ENCODE data around the gene CCDC32. TPM values are rescaled to one million over a fixed set of nuclear protein-coding genes. Genes with fewer than 3 reads are reported as not detected.

CCDC32 gene
- total and polyA plus RNA-seq, 2 of the 8 experiments (the other 6 are each of a cell fraction or from before 2014, with no cell fraction given), result 8.9 to 12.1 TPM

- H3K9ac ChIP-seq (replicated peaks in 1 of 4; ENCODE audit: extremely low read depth in 1 of 4, low read depth in 3 of 4, low read length in 3 of 4), result no peak overlapping the region
These were observed 14.9 kb downstream of the CCDC32 start for GRCh38 chr15:40549894-40550293.

More at GRCh38 chr15:40549894-40550293, 14.9 kb downstream of the CCDC32 start:
- no peak overlapping the region for H3K18ac ChIP-seq (ENCODE audit: extremely low read depth, low read length)
- H3K23me2 ChIP-seq (ENCODE audit: low read depth, low read length), result no peaks in the 10 kb centered on the region
- no peak overlapping the region; the same call in 1 of the 2 replicates for H4K8ac ChIP-seq (ENCODE audit: extremely low read depth, insufficient read depth, low read length)
- no peaks in the 10 kb centered on the region for H3K79me1 ChIP-seq (ENCODE audit: low read depth, low read length)
- no peak for TF ChIP-seq TAF1 (IDR thresholded peaks at IDR 0.05; ENCODE audit: low read depth, low read length)
- TF ChIP-seq POU5F1 (IDR thresholded peaks at IDR 0.05; ENCODE audit: low read depth, low read length), result no peak
- TF ChIP-seq CREB1 (IDR thresholded peaks at IDR 0.05), result no peak
- TF ChIP-seq RNF2 (IDR thresholded peaks at IDR 0.05; ENCODE audit: borderline replicate concordance, low read depth, low read length, missing control alignments, poor library complexity, severe bottlenecking), result no peak
- no peak overlapping the region for H2BK12ac ChIP-seq (ENCODE audit: low read depth, low read length)
- ChIA-PET POLR2A (ENCODE audit: partially characterized antibody) (no interaction called here), CTCF (ENCODE audit: partially characterized antibody) (interaction anchor here (0.8 to 1.1 kb wide), 3 partner anchors 8 to 122 kb away, joined by 3 to 5 read pairs (median 3); no protein-coding TSS in a partner anchor)
- H4K91ac ChIP-seq (replicated peaks; ENCODE audit: insufficient read length, low read length), result no peak overlapping the region
- no peak overlapping the region for H2AK5ac ChIP-seq (ENCODE audit: low read depth, low read length)
- H2BK20ac ChIP-seq (ENCODE audit: low read length), result no peak overlapping the region
- H4K5ac ChIP-seq (ENCODE audit: insufficient read length, low read depth, low read length), result no peak overlapping the region
- H3K14ac ChIP-seq (ENCODE audit: insufficient read length), result no peak overlapping the region
- 80% methylated on average over 9 of the region's 9 CpGs; no CpG with 5 or more reads in 1 of the 2 experiments for WGBS, 2 experiments (ENCODE audit: extremely low coverage in 1 of 2, insufficient coverage in 1 of 2, insufficient read length in 1 of 2, insufficient replicate concordance in 2 of 2, low coverage in 1 of 2, low lambda C conversion rate in 2 of 2, missing lambda C conversion rate in 1 of 2)
- no peak overlapping the region for H3K27ac ChIP-seq (ENCODE audit: low read depth, low read length)
- DNase-seq (ENCODE audit: low read depth in 1 of 2, low spot score in 2 of 2) (no peak), FAIRE-seq (no peak)
- no peak overlapping the region for H3K4me3 ChIP-seq (ENCODE audit: extremely low read depth in 1 of 4, insufficient read depth in 2 of 4, low read depth in 3 of 4, low read length in 4 of 4)
- H3K23ac ChIP-seq (ENCODE audit: insufficient read length), result no peak overlapping the region
- H3K36me3 ChIP-seq (ENCODE audit: control insufficient read depth in 2 of 4, insufficient read depth in 4 of 4, low read length in 3 of 4), result no peaks in the 10 kb centered on the region
- no peak overlapping the region for H2BK120ac ChIP-seq (replicated peaks; ENCODE audit: low read depth, low read length)
- no peaks in the 10 kb centered on the region for H3K9me3 ChIP-seq (ENCODE audit: insufficient read depth in 2 of 2, low read depth in 1 of 2, low read length in 1 of 2)
- peaks cover 12 to 19% (median 13%) of the 10 kb centered on the region in 4 experiments for H3K4me1 ChIP-seq (replicated peaks in 1 of 4; ENCODE audit: control insufficient read depth in 3 of 4, insufficient read depth in 4 of 4, low read length in 3 of 4)
- no peaks in the 10 kb centered on the region for H3K79me2 ChIP-seq (ENCODE audit: control insufficient read depth in 1 of 2, insufficient read depth in 2 of 2, low read length in 2 of 2)
- H4K20me1 ChIP-seq (replicated peaks in 1 of 2; ENCODE audit: control insufficient read depth in 1 of 2, insufficient read depth in 2 of 2, low read length in 2 of 2), result no peaks in the 10 kb centered on the region
- H2BK5ac ChIP-seq (ENCODE audit: low read depth, low read length), result no peak overlapping the region
- no peak overlapping the region for H3K56ac ChIP-seq (replicated peaks; ENCODE audit: insufficient read length, low read depth, low read length)
- H3K27me3 ChIP-seq (replicated peaks in 1 of 4; ENCODE audit: control insufficient read depth in 3 of 4, extremely low read depth in 1 of 4, insufficient read depth in 3 of 4, low read length in 3 of 4), result no peaks in the 10 kb centered on the region
- H2AFZ ChIP-seq (ENCODE audit: low read length), result no peak overlapping the region
- H3K4ac ChIP-seq (replicated peaks; ENCODE audit: insufficient read length, low read depth, low read length), result no peak overlapping the region
- H2BK15ac ChIP-seq (ENCODE audit: low read length), result no peak overlapping the region
- H3K4me2 ChIP-seq (ENCODE audit: insufficient read depth in 1 of 2, low read depth in 2 of 2, low read length in 2 of 2), result no peak overlapping the region
